DMS 273 (cell line): ENCODE measurements around the gene DPYSL3.

Source experiments
- DNase-seq: peaks from one replicate; lab custom pipeline; 2025; ENCODE audit not compliant: unreplicated experiment; lab: John Stamatoyannopoulos, UW

DPYSL3 gene

GRCh38 chr5:147474140-147474539 is 35.7 kb downstream of the DPYSL3 start:
- no peak for DNase-seq

GRCh38 chr5:147472664-147473475 is 37.0 kb downstream of the DPYSL3 start:
- peak; percentile 9 for DNase-seq

GRCh38 chr5:147467973-147468508 is 41.8 kb downstream of the DPYSL3 start:
- no peak for DNase-seq

- peak; percentile 48 for DNase-seq
Measured at GRCh38 chr5:147466360-147466980, 43.4 kb downstream of the DPYSL3 start.

- DNase-seq = no peak
Measured at GRCh38 chr5:147465747-147466146, 44.1 kb downstream of the DPYSL3 start.

- DNase-seq = peak; percentile 76
Measured at GRCh38 chr5:147464211-147464610, 45.7 kb downstream of the DPYSL3 start.

GRCh38 chr5:147461915-147462314 is 48.0 kb downstream of the DPYSL3 start:
- no peak for DNase-seq

GRCh38 chr5:147460380-147460779 is 49.5 kb downstream of the DPYSL3 start:
- DNase-seq = no peak

- no peak for DNase-seq
Measured at GRCh38 chr5:147458581-147458980, 51.3 kb downstream of the DPYSL3 start.

GRCh38 chr5:147455822-147456450 is 53.9 kb downstream of the DPYSL3 start:
- DNase-seq = peak; percentile 35

GRCh38 chr5:147454996-147455677 is 54.7 kb downstream of the DPYSL3 start:
- DNase-seq = peak; percentile 46

- DNase-seq = peak; percentile 96
Measured at GRCh38 chr5:147453875-147454814, 55.7 kb downstream of the DPYSL3 start.

- peak; percentile 7 for DNase-seq
Measured at GRCh38 chr5:147452165-147452811, 57.6 kb downstream of the DPYSL3 start.

GRCh38 chr5:147451193-147451592 is 58.7 kb downstream of the DPYSL3 start:
- DNase-seq = no peak

- no peak for DNase-seq
Measured at GRCh38 chr5:147450606-147451005, 59.3 kb downstream of the DPYSL3 start.

GRCh38 chr5:147448766-147449165 is 61.1 kb downstream of the DPYSL3 start:
- DNase-seq = no peak

GRCh38 chr5:147446523-147446922 is 63.3 kb downstream of the DPYSL3 start:
- DNase-seq = peak; percentile 49

- DNase-seq = no peak
Measured at GRCh38 chr5:147445917-147446316, 64.0 kb downstream of the DPYSL3 start.

- no peak for DNase-seq
Measured at GRCh38 chr5:147445090-147445489, 64.8 kb downstream of the DPYSL3 start.

- no peak for DNase-seq
Measured at GRCh38 chr5:147442224-147442623, 67.6 kb downstream of the DPYSL3 start.
